ENCODE results near the gene CFAP54.
"Not testable (repeated sequence)": the region's sequence is repeated elsewhere in the genome, so short reads cannot be mapped to it uniquely, and the experiment has no call there.

CFAP54 gene

GRCh38 chr12:96720363-96720705 lies 231.0 kb downstream of the CFAP54 start:
- H3K27me3 Mint-ChIP-seq: no peaks in the 10 kb centered on the region
- H3K36me3 Mint-ChIP-seq (ENCODE audit: low read depth): no peaks in the 10 kb centered on the region
- intact Hi-C loops (cut with micrococcal nuclease): no loop called here
- no peaks in the 10 kb centered on the region for H3K9me3 Mint-ChIP-seq
- peak overlapping the region; percentile 73 for H3K4me3 Mint-ChIP-seq
- peak overlapping the region; percentile 72 for H3K27ac Mint-ChIP-seq
- peaks cover 5% of the 10 kb centered on the region for H3K4me1 Mint-ChIP-seq (ENCODE audit: low read depth)

- H3K36me3 Mint-ChIP-seq (ENCODE audit: low read depth); H3K4me3 Mint-ChIP-seq; H3K9me3 Mint-ChIP-seq; intact Hi-C loops (cut with micrococcal nuclease); H3K27me3 Mint-ChIP-seq; H3K27ac Mint-ChIP-seq; H3K4me1 Mint-ChIP-seq (ENCODE audit: low read depth): not testable (repeated sequence)
These were observed 240.1 kb downstream of the CFAP54 start for GRCh38 chr12:96729466-96729865.

- H3K36me3 Mint-ChIP-seq (ENCODE audit: low read depth): no peaks in the 10 kb centered on the region
- no peaks in the 10 kb centered on the region for H3K27me3 Mint-ChIP-seq
- no peak overlapping the region for H3K4me3 Mint-ChIP-seq
- no peaks in the 10 kb centered on the region for H3K9me3 Mint-ChIP-seq
- intact Hi-C loops (cut with micrococcal nuclease): no loop called here
- H3K27ac Mint-ChIP-seq: no peak overlapping the region
- H3K4me1 Mint-ChIP-seq (ENCODE audit: low read depth): no peaks in the 10 kb centered on the region
These were observed 240.5 kb downstream of the CFAP54 start for GRCh38 chr12:96729886-96730285.

GRCh38 chr12:96743606-96744005 lies 254.2 kb downstream of the CFAP54 start:
- H3K27me3 Mint-ChIP-seq: no peaks in the 10 kb centered on the region
- H3K9me3 Mint-ChIP-seq: no peaks in the 10 kb centered on the region
- H3K4me1 Mint-ChIP-seq (ENCODE audit: low read depth): no peaks in the 10 kb centered on the region
- intact Hi-C loops (cut with micrococcal nuclease): no loop called here
- no peaks in the 10 kb centered on the region for H3K36me3 Mint-ChIP-seq (ENCODE audit: low read depth)
- H3K27ac Mint-ChIP-seq: no peak overlapping the region
- H3K4me3 Mint-ChIP-seq: no peak overlapping the region

GRCh38 chr12:96749999-96750398 lies 260.6 kb downstream of the CFAP54 start:
- no peaks in the 10 kb centered on the region for H3K9me3 Mint-ChIP-seq
- intact Hi-C loops (cut with micrococcal nuclease): no loop called here
- no peaks in the 10 kb centered on the region for H3K4me1 Mint-ChIP-seq (ENCODE audit: low read depth)
- H3K4me3 Mint-ChIP-seq: no peak overlapping the region
- no peaks in the 10 kb centered on the region for H3K36me3 Mint-ChIP-seq (ENCODE audit: low read depth)
- no peaks in the 10 kb centered on the region for H3K27me3 Mint-ChIP-seq
- no peak overlapping the region for H3K27ac Mint-ChIP-seq

GRCh38 chr12:96751626-96752025 lies 262.2 kb downstream of the CFAP54 start:
- no peaks in the 10 kb centered on the region for H3K4me1 Mint-ChIP-seq (ENCODE audit: low read depth)
- H3K27me3 Mint-ChIP-seq: no peaks in the 10 kb centered on the region
- intact Hi-C loops (cut with micrococcal nuclease): no loop called here
- no peaks in the 10 kb centered on the region for H3K36me3 Mint-ChIP-seq (ENCODE audit: low read depth)
- no peaks in the 10 kb centered on the region for H3K9me3 Mint-ChIP-seq
- H3K4me3 Mint-ChIP-seq: no peak overlapping the region
- no peak overlapping the region for H3K27ac Mint-ChIP-seq

- no peaks in the 10 kb centered on the region for H3K27me3 Mint-ChIP-seq
- H3K4me3 Mint-ChIP-seq: no peak overlapping the region
- H3K27ac Mint-ChIP-seq: no peak overlapping the region
- no peaks in the 10 kb centered on the region for H3K36me3 Mint-ChIP-seq (ENCODE audit: low read depth)
- H3K9me3 Mint-ChIP-seq: no peaks in the 10 kb centered on the region
- no peaks in the 10 kb centered on the region for H3K4me1 Mint-ChIP-seq (ENCODE audit: low read depth)
- intact Hi-C loops (cut with micrococcal nuclease): no loop called here
These were observed 262.8 kb downstream of the CFAP54 start for GRCh38 chr12:96752211-96752610.

- intact Hi-C loops (cut with micrococcal nuclease): no loop called here
- Mint-ChIP-seq H3K27ac (no peak overlapping the region), H3K27me3 (no peaks in the 10 kb centered on the region), H3K9me3 (no peaks in the 10 kb centered on the region), H3K4me1 (ENCODE audit: low read depth) (no peaks in the 10 kb centered on the region), H3K4me3 (no peak overlapping the region), H3K36me3 (ENCODE audit: low read depth) (no peaks in the 10 kb centered on the region)
These were observed 276.9 kb downstream of the CFAP54 start for GRCh38 chr12:96766232-96766631.

GRCh38 chr12:96769400-96769799 lies 280.0 kb downstream of the CFAP54 start:
- no peaks in the 10 kb centered on the region for H3K27me3 Mint-ChIP-seq
- H3K4me1 Mint-ChIP-seq (ENCODE audit: low read depth): no peaks in the 10 kb centered on the region
- no peaks in the 10 kb centered on the region for H3K36me3 Mint-ChIP-seq (ENCODE audit: low read depth)
- H3K4me3 Mint-ChIP-seq: no peak overlapping the region
- H3K27ac Mint-ChIP-seq: no peak overlapping the region
- H3K9me3 Mint-ChIP-seq: no peaks in the 10 kb centered on the region
- intact Hi-C loops (cut with micrococcal nuclease): no loop called here

GRCh38 chr12:96770219-96771102 lies 281.1 kb downstream of the CFAP54 start:
- intact Hi-C loops (cut with micrococcal nuclease): no loop called here
- Mint-ChIP-seq H3K4me3 (no peak overlapping the region), H3K27me3 (no peaks in the 10 kb centered on the region), H3K4me1 (ENCODE audit: low read depth) (no peaks in the 10 kb centered on the region), H3K9me3 (no peaks in the 10 kb centered on the region), H3K36me3 (ENCODE audit: low read depth) (no peaks in the 10 kb centered on the region), H3K27ac (no peak overlapping the region)

GRCh38 chr12:96773031-96773430 lies 283.7 kb downstream of the CFAP54 start:
- Mint-ChIP-seq H3K27ac (no peak overlapping the region), H3K4me1 (ENCODE audit: low read depth) (no peaks in the 10 kb centered on the region), H3K36me3 (ENCODE audit: low read depth) (no peaks in the 10 kb centered on the region), H3K9me3 (no peaks in the 10 kb centered on the region), H3K4me3 (no peak overlapping the region), H3K27me3 (no peaks in the 10 kb centered on the region)
- intact Hi-C loops (cut with micrococcal nuclease): no loop called here

- Mint-ChIP-seq H3K4me3 (no peak overlapping the region), H3K9me3 (no peaks in the 10 kb centered on the region)
These were observed 285.3 kb downstream of the CFAP54 start for GRCh38 chr12:96774496-96775256.

GRCh38 chr12:96776908-96777307 lies 287.5 kb downstream of the CFAP54 start:
- H3K4me3 Mint-ChIP-seq: no peak overlapping the region
- intact Hi-C loops (cut with micrococcal nuclease): no loop called here
- no peak overlapping the region for H3K27ac Mint-ChIP-seq
- H3K4me1 Mint-ChIP-seq (ENCODE audit: low read depth): no peaks in the 10 kb centered on the region
- H3K27me3 Mint-ChIP-seq: no peaks in the 10 kb centered on the region
- no peaks in the 10 kb centered on the region for H3K9me3 Mint-ChIP-seq
- H3K36me3 Mint-ChIP-seq (ENCODE audit: low read depth): no peaks in the 10 kb centered on the region

More at GRCh38 chr12:96774496-96775256, 285.3 kb downstream of the CFAP54 start:
- Mint-ChIP-seq H3K27me3 (no peaks in the 10 kb centered on the region), H3K27ac (no peak overlapping the region), H3K36me3 (ENCODE audit: low read depth) (no peaks in the 10 kb centered on the region), H3K4me1 (ENCODE audit: low read depth) (no peaks in the 10 kb centered on the region)
- intact Hi-C loops (cut with micrococcal nuclease): no loop called here

GRCh38 chr12:96780330-96780729 lies 291.0 kb downstream of the CFAP54 start:
- Mint-ChIP-seq H3K36me3 (ENCODE audit: low read depth) (no peaks in the 10 kb centered on the region), H3K4me3 (no peak overlapping the region), H3K4me1 (ENCODE audit: low read depth) (no peaks in the 10 kb centered on the region), H3K27ac (no peak overlapping the region), H3K27me3 (no peaks in the 10 kb centered on the region), H3K9me3 (no peaks in the 10 kb centered on the region)
- intact Hi-C loops (cut with micrococcal nuclease): no loop called here

Data from dendritic cell treated with granulocyte-macrophage colony-stimulating factor and Interleukin-4, amounts not matched to agents 40 ng/mL and 50 ng/mL, for 4 days (primary cell).